Measurements from ENCODE around the gene CDKN2C.

- no peak for TF ChIP-seq CTCF (IDR thresholded peaks at IDR 0.05)
- TF ChIP-seq POLR2A (IDR thresholded peaks at IDR 0.05) = no peak
Measured at GRCh38 chr1:50964863-50965262, 5.2 kb upstream of the CDKN2C start.
